SK-N-SH (cell line): ENCODE data around the gene TMEM123. TPM values are rescaled to one million over a fixed set of nuclear protein-coding genes. Genes with fewer than 3 reads are reported as not detected.

Source experiments
- CTCF ChIA-PET: fragments of 300-600, 350-600 bp; formaldehyde crosslinking; extraction: SDS; loops from one replicate; lab custom pipeline; 2021; lab: Yijun Ruan, JAX
- POLR2A ChIA-PET: fragments of 350-600 bp; sonication (Branson Sonifier 250); formaldehyde crosslinking; extraction: SDS; loops from one replicate; lab custom pipeline; 2020; ENCODE audit warnings: antibody characterized with exemption, inconsistent platforms; lab: Yijun Ruan, JAX
- DNase-seq: peaks from one replicate; pipeline ENCODE4 v3.0.0; 2012
- H2AFZ ChIP-seq: fragments of 200-600 bp; sonication (generic); 2 replicates; pipeline ENCODE4 v1.8.1; 2016; ENCODE audit warnings: antibody characterized with exemption, mild to moderate bottlenecking, low read depth
- H3F3A ChIP-seq: fragments of 200-600 bp; sonication (generic); replicated peaks from 2 replicates; pipeline ENCODE3; 2016; ENCODE audit warnings: antibody characterized with exemption, mild to moderate bottlenecking; ENCODE audit not compliant: insufficient read depth
- H3K27ac ChIP-seq, 2 experiments: fragments of 200-500 bp in 1 of 2; fragments of 200-600 bp in 1 of 2; sonication (Bioruptor generic) in 1 of 2; sonication (generic), shearing (Covaris generic) in 1 of 2; 2 replicates each; pipeline versions ENCODE4 v1.5.1 to v1.6.1; 2014 to 2016; ENCODE audit warnings: low read depth in 2 of 2, inconsistent platforms in 1 of 2, low read length in 1 of 2, mild to moderate bottlenecking in 1 of 2, mixed read lengths in 1 of 2
- H3K27me3 ChIP-seq: fragments of 200-600 bp; sonication (generic), shearing (Covaris generic); 2 replicates; pipeline ENCODE4 v1.6.1; 2016; ENCODE audit warnings: mixed run types; ENCODE audit not compliant: insufficient read depth
- H3K36me3 ChIP-seq, 2 experiments: fragments of 200-500 bp in 1 of 2; fragments of 200-600 bp in 1 of 2; sonication (Bioruptor generic) in 1 of 2; sonication (generic) in 1 of 2; replicated peaks in 1 of 2; 2 replicates each; pipeline versions ENCODE3 to v1.5.1; 2014 to 2016; ENCODE audit warnings: low read length in 1 of 2, mild to moderate bottlenecking in 1 of 2; ENCODE audit not compliant: insufficient read depth in 2 of 2, control insufficient read depth in 1 of 2
- H3K4me1 ChIP-seq, 2 experiments: fragments of 200-500 bp in 1 of 2; fragments of 200-600 bp in 1 of 2; sonication (Bioruptor generic) in 1 of 2; sonication (generic), shearing (Covaris generic) in 1 of 2; 2 replicates each; pipeline versions ENCODE4 v1.5.1 to v1.6.1; 2014 to 2016; ENCODE audit warnings: low read depth in 1 of 2, low read length in 1 of 2, mixed run types in 1 of 2; ENCODE audit not compliant: insufficient read depth in 2 of 2, control insufficient read depth in 1 of 2
- H3K4me2 ChIP-seq: fragments of 200-600 bp; sonication (generic), shearing (Covaris generic); 2 replicates; pipeline ENCODE4 v1.6.1; 2017; ENCODE audit warnings: mixed run types
- H3K4me3 ChIP-seq, 2 experiments: fragments of 200-500 bp in 1 of 2; fragments of 200-600 bp in 1 of 2; sonication (Bioruptor generic) in 1 of 2; sonication (generic), shearing (Covaris generic) in 1 of 2; 2 replicates each; pipeline versions ENCODE4 v1.5.1 to v1.8.1; 2014 to 2016; ENCODE audit warnings: low read depth in 2 of 2, inconsistent platforms in 1 of 2, low read length in 1 of 2, mild to moderate bottlenecking in 1 of 2, mixed read lengths in 1 of 2, moderate library complexity in 1 of 2
- H3K79me2 ChIP-seq: fragments of 200-600 bp; sonication (generic); 2 replicates; pipeline ENCODE4 v1.8.1; 2017; ENCODE audit warnings: mild to moderate bottlenecking; ENCODE audit not compliant: insufficient read depth
- H3K9ac ChIP-seq: fragments of 200-600 bp; sonication (generic); 2 replicates; pipeline ENCODE4 v1.6.1; 2017; ENCODE audit warnings: mixed run types
- H3K9me2 ChIP-seq: fragments of 200-600 bp; sonication (generic); 2 replicates; pipeline ENCODE4 v1.6.1; 2017; ENCODE audit warnings: mixed run types
- H3K9me3 ChIP-seq: fragments of 200-600 bp; sonication (generic); 2 replicates; pipeline ENCODE4 v1.6.1; 2017; ENCODE audit warnings: mixed run types, mild to moderate bottlenecking, moderate library complexity
- H4K20me1 ChIP-seq: fragments of 200-600 bp; sonication (generic); 2 replicates; pipeline ENCODE4 v1.6.1; 2017; ENCODE audit warnings: mild to moderate bottlenecking, mixed run types; ENCODE audit not compliant: insufficient read depth
- CHD2 ChIP-seq: fragments of 150-350 bp; IDR thresholded peaks from 2 replicates; pipeline ENCODE4 v1.6.1; 2018; ENCODE audit warnings: low read length; ENCODE audit not compliant: partially characterized antibody
- ELF1 ChIP-seq: IDR thresholded peaks from 2 replicates; pipeline ENCODE4 v1.4.0; 2012
- FOXM1 ChIP-seq: IDR thresholded peaks from 2 replicates; pipeline ENCODE4 v1.4.0; 2012; ENCODE audit warnings: low read depth, mild to moderate bottlenecking
- GABPA ChIP-seq: IDR thresholded peaks from 2 replicates; pipeline ENCODE4 v1.4.0; 2012; ENCODE audit warnings: low read depth, mild to moderate bottlenecking
- JUND ChIP-seq: IDR thresholded peaks from 2 replicates; pipeline ENCODE4 v1.4.0; 2012
- MAX ChIP-seq: IDR thresholded peaks from 2 replicates; pipeline ENCODE4 v1.4.0; 2012; ENCODE audit warnings: low read depth
- MEF2A ChIP-seq: IDR thresholded peaks from 2 replicates; pipeline ENCODE4 v1.4.0; 2012; ENCODE audit warnings: low read depth, borderline replicate concordance
- MXI1 ChIP-seq: IDR thresholded peaks from 2 replicates; pipeline ENCODE4 v1.6.1; 2012; ENCODE audit warnings: mild to moderate bottlenecking, low read depth, low read length, improper control_type of control experiment
- PBX3 ChIP-seq: IDR thresholded peaks from 2 replicates; pipeline ENCODE4; 2012
- POLR2AphosphoS5 ChIP-seq: IDR thresholded peaks from 2 replicates; pipeline ENCODE4 v1.6.1; 2012; ENCODE audit warnings: low read depth, low read length
- RCOR1 ChIP-seq: fragments of 150-350 bp; IDR thresholded peaks from 2 replicates; pipeline ENCODE4 v1.6.1; 2017; ENCODE audit warnings: antibody characterized with exemption, low read length
- RXRA ChIP-seq: IDR thresholded peaks from 2 replicates; pipeline ENCODE4 v1.4.0; 2012; ENCODE audit warnings: low read depth, mild to moderate bottlenecking, borderline replicate concordance
- SIN3A ChIP-seq: IDR thresholded peaks from 2 replicates; pipeline ENCODE4 v1.6.1; 2012; ENCODE audit warnings: low read depth, mild to moderate bottlenecking, low read length, moderate library complexity, borderline replicate concordance
- TAF1 ChIP-seq: IDR thresholded peaks from 2 replicates; pipeline ENCODE4 v1.6.1; 2012; ENCODE audit warnings: low read depth, mild to moderate bottlenecking, low read length, moderate library complexity, borderline replicate concordance
- YY1 ChIP-seq: IDR thresholded peaks from 2 replicates; pipeline ENCODE4 v1.4.0; 2012; ENCODE audit warnings: low read depth, mild to moderate bottlenecking
- WGBS: methylation state at CpG from one replicate; pipeline ENCODE4 v1.1.6; 2017; ENCODE audit warnings: low lambda C conversion rate; 5-methylcytosine and 5-hydroxymethylcytosine counted together
- polyA plus RNA-seq, 3 experiments: library from polyadenylated mRNA; depleted of rRNA; stranded (reverse); fragments of >200 nt; gene quantifications; 2 replicates each; pipeline ENCODE4 v1.2.3, GENCODE V29; 2012
- TF ChIP-seq, protein P1 (sequence below): fragments of 200-600 bp; sonication (generic); IDR thresholded peaks from 2 replicates; pipeline ENCODE4 v1.6.1; 2017; ENCODE audit warnings: antibody characterized with exemption, mild to moderate bottlenecking, moderate library complexity
- TF ChIP-seq, protein P2 (sequence below): IDR thresholded peaks from 2 replicates; pipeline ENCODE4 v1.4.0; 2012; ENCODE audit warnings: low read depth, borderline replicate concordance

TMEM123 gene
- polyA plus RNA-seq, 1 of the 3 experiments (the other 2 are of a cell fraction): 86.1 TPM

DNA sequence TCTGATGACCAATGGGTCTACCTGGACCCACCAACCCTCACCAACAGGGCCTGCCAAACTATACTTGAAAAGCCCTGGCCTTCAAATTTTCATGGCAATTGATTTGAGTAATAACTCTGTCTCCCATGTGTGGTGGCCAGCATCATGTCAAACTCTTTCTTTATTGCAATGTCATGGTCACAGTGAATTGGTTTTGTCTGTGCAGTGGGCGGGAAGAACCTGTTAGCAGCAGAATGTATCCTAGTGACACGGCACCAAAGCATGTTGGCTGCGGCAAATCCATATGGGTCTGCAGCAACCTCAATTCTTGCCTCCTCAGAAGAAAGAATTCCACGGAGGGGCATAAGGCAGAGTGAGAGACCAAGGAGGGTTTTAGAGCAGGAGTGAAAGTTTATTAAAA lies 19.6 kb upstream of the TMEM123 start:
- CTCF ChIA-PET: no interaction called here
- POLR2A ChIA-PET: no interaction called here
- Histone ChIP-seq H3K27me3 (no peaks in the 10 kb centered on the region), H3K9ac (no peak overlapping the region), H3K4me3 (no peak overlapping the region), H3K4me1 (peaks cover 7 to 16% of the 10 kb centered on the region in 2 experiments; a peak in 2 of 4 replicates), H3K4me2 (no peak overlapping the region), H3K36me3 (no peaks in the 10 kb centered on the region), H3K9me2 (no peaks in the 10 kb centered on the region), H3F3A (no peaks in the 10 kb centered on the region), H4K20me1 (no peaks in the 10 kb centered on the region), H2AFZ (no peak overlapping the region), H3K79me2 (no peaks in the 10 kb centered on the region), H3K27ac (no peak overlapping the region), H3K9me3 (no peaks in the 10 kb centered on the region)
- TF ChIP-seq, protein P1, sequence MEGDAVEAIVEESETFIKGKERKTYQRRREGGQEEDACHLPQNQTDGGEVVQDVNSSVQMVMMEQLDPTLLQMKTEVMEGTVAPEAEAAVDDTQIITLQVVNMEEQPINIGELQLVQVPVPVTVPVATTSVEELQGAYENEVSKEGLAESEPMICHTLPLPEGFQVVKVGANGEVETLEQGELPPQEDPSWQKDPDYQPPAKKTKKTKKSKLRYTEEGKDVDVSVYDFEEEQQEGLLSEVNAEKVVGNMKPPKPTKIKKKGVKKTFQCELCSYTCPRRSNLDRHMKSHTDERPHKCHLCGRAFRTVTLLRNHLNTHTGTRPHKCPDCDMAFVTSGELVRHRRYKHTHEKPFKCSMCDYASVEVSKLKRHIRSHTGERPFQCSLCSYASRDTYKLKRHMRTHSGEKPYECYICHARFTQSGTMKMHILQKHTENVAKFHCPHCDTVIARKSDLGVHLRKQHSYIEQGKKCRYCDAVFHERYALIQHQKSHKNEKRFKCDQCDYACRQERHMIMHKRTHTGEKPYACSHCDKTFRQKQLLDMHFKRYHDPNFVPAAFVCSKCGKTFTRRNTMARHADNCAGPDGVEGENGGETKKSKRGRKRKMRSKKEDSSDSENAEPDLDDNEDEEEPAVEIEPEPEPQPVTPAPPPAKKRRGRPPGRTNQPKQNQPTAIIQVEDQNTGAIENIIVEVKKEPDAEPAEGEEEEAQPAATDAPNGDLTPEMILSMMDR: no peak
- TF ChIP-seq JUND: no peak
- no peak for TF ChIP-seq PBX3
- TF ChIP-seq RCOR1: no peak
- TF ChIP-seq ELF1: no peak
- TF ChIP-seq POLR2AphosphoS5: no peak
- no peak for TF ChIP-seq FOXM1
- TF ChIP-seq MEF2A: no peak
- no peak for TF ChIP-seq GABPA
- TF ChIP-seq RXRA: no peak
- TF ChIP-seq MXI1: no peak
- TF ChIP-seq YY1: no peak
- TF ChIP-seq TAF1: no peak
- TF ChIP-seq MAX: no peak
- TF ChIP-seq SIN3A: no peak
- TF ChIP-seq, protein P2, sequence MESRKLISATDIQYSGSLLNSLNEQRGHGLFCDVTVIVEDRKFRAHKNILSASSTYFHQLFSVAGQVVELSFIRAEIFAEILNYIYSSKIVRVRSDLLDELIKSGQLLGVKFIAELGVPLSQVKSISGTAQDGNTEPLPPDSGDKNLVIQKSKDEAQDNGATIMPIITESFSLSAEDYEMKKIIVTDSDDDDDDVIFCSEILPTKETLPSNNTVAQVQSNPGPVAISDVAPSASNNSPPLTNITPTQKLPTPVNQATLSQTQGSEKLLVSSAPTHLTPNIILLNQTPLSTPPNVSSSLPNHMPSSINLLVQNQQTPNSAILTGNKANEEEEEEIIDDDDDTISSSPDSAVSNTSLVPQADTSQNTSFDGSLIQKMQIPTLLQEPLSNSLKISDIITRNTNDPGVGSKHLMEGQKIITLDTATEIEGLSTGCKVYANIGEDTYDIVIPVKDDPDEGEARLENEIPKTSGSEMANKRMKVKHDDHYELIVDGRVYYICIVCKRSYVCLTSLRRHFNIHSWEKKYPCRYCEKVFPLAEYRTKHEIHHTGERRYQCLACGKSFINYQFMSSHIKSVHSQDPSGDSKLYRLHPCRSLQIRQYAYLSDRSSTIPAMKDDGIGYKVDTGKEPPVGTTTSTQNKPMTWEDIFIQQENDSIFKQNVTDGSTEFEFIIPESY: no peak
- no peak for TF ChIP-seq CHD2
- no peak for DNase-seq
- WGBS: 97% methylated on average over 4 of the region's 4 CpGs
